IMR-90 (cell line): ENCODE measurements around the gene NXPE4. TPM values are rescaled to one million over a fixed set of nuclear protein-coding genes. Genes with fewer than 3 reads are reported as not detected.

Source experiments
- ATAC-seq: fragments of 200-7000 bp; cut with Tn5 transposase; 2 replicates; pipeline ENCODE4 v1.9.1; 2020; ENCODE audit warnings: low read depth, mild to moderate bottlenecking, moderate library complexity
- BruUV-seq: library from RNA; stranded (reverse); fragments of 400-500 nt; replicated peaks from 2 replicates; lab custom pipeline; 2021; lab: Mats Ljungman, UMichigan
- CTCF ChIA-PET: fragments of 300-600 bp; formaldehyde crosslinking; extraction: SDS; loops from one replicate; lab custom pipeline; 2021; ENCODE audit warnings: antibody characterized with exemption; lab: Yijun Ruan, JAX
- POLR2A ChIA-PET: fragments of 300-600 bp; sonication (Branson Sonifier 250); formaldehyde crosslinking; loops from one replicate; lab custom pipeline; 2022; ENCODE audit warnings: antibody characterized with exemption; ENCODE audit not compliant: unreplicated experiment; lab: Charles Lee
- DNase-seq: peaks from one replicate; pipeline ENCODE4 v3.0.0; 2013
- H2AFZ ChIP-seq: replicated peaks from 2 replicates; pipeline ENCODE3; 2013; ENCODE audit warnings: low read length, mild to moderate bottlenecking; ENCODE audit not compliant: poor library complexity
- H2AK5ac ChIP-seq: 2 replicates; pipeline ENCODE4 v1.6.1; 2013; ENCODE audit warnings: low read depth, low read length, inconsistent platforms
- H2AK9ac ChIP-seq: replicated peaks from 2 replicates; pipeline ENCODE3; 2013; ENCODE audit warnings: mild to moderate bottlenecking, low read depth, low read length, moderate library complexity; ENCODE audit not compliant: poor library complexity
- H2BK120ac ChIP-seq: 2 replicates; pipeline ENCODE4 v1.6.1; 2013; ENCODE audit warnings: low read depth, low read length, inconsistent platforms
- H2BK15ac ChIP-seq: 3 replicates; pipeline ENCODE4 v1.6.1; 2013; ENCODE audit warnings: low read depth, low read length, inconsistent platforms
- H2BK20ac ChIP-seq: 2 replicates; pipeline ENCODE4 v1.6.1; 2013; ENCODE audit warnings: low read depth, mild to moderate bottlenecking, inconsistent platforms, low read length, moderate library complexity
- H2BK5ac ChIP-seq: 2 replicates; pipeline ENCODE4 v1.6.1; 2013; ENCODE audit warnings: mild to moderate bottlenecking, low read depth, low read length, inconsistent platforms; ENCODE audit not compliant: poor library complexity, severe bottlenecking
- H3K14ac ChIP-seq: replicated peaks from 2 replicates; pipeline ENCODE4 v1.6.1; 2013; ENCODE audit warnings: low read depth, low read length, inconsistent platforms
- H3K18ac ChIP-seq: 2 replicates; pipeline ENCODE4 v1.6.1; 2013; ENCODE audit warnings: low read depth, low read length, control low read depth
- H3K23ac ChIP-seq: 2 replicates; pipeline ENCODE4 v1.6.1; 2013; ENCODE audit warnings: low read depth, low read length, inconsistent platforms
- H3K27ac ChIP-seq: 2 replicates; pipeline ENCODE4 v1.5.1; 2013; ENCODE audit warnings: mild to moderate bottlenecking, control low read depth, low read length; ENCODE audit not compliant: insufficient read depth
- H3K27me3 ChIP-seq: 2 replicates; pipeline ENCODE4 v1.6.1; 2013; ENCODE audit warnings: low read length; ENCODE audit not compliant: control insufficient read depth, insufficient read depth
- H3K36me3 ChIP-seq: 2 replicates; pipeline ENCODE4 v1.6.1; 2013; ENCODE audit warnings: low read length, mixed read lengths; ENCODE audit not compliant: control insufficient read depth, insufficient read depth
- H3K4ac ChIP-seq: 2 replicates; pipeline ENCODE4 v1.6.1; 2013; ENCODE audit warnings: low read depth, low read length, inconsistent platforms
- H3K4me1 ChIP-seq: 2 replicates; pipeline ENCODE4 v1.6.1; 2013; ENCODE audit warnings: low read length, mixed read lengths; ENCODE audit not compliant: control insufficient read depth, insufficient read depth
- H3K4me2 ChIP-seq: 2 replicates; pipeline ENCODE4 v1.6.1; 2013; ENCODE audit warnings: low read depth, mild to moderate bottlenecking, control low read depth, low read length, moderate library complexity
- H3K4me3 ChIP-seq: 2 replicates; pipeline ENCODE4 v1.5.1; 2013; ENCODE audit warnings: low read depth, mild to moderate bottlenecking, control low read depth, low read length, moderate library complexity; ENCODE audit not compliant: insufficient read depth
- H3K56ac ChIP-seq: 2 replicates; pipeline ENCODE4 v1.6.1; 2013; ENCODE audit warnings: low read length, inconsistent platforms; ENCODE audit not compliant: insufficient read depth; ENCODE audit errors: extremely low read depth
- H3K79me1 ChIP-seq, 2 experiments: 2 replicates each; pipeline ENCODE4 v1.6.1; 2013; ENCODE audit warnings: low read length in 2 of 2, inconsistent platforms in 1 of 2, low read depth in 1 of 2
- H3K9ac ChIP-seq: 2 replicates; pipeline ENCODE4 v1.6.1; 2013; ENCODE audit warnings: low read depth, low read length, control low read depth
- H3K9me1 ChIP-seq: 2 replicates; pipeline ENCODE4 v1.6.1; 2013; ENCODE audit warnings: low read length, inconsistent platforms; ENCODE audit not compliant: insufficient read depth
- H3K9me3 ChIP-seq: 2 replicates; pipeline ENCODE4 v1.6.1; 2013; ENCODE audit warnings: low read length; ENCODE audit not compliant: control insufficient read depth, insufficient read depth
- H4K20me1 ChIP-seq: 2 replicates; pipeline ENCODE4 v1.6.1; 2013; ENCODE audit warnings: low read length, inconsistent platforms; ENCODE audit not compliant: insufficient read depth
- H4K5ac ChIP-seq: 2 replicates; pipeline ENCODE4 v1.6.1; 2013; ENCODE audit warnings: mild to moderate bottlenecking, low read depth, low read length, control low read depth
- H4K8ac ChIP-seq, 2 experiments: 2 replicates each; pipeline ENCODE4 v1.6.1; 2013; ENCODE audit warnings: low read depth in 2 of 2, low read length in 2 of 2, control low read depth in 1 of 2, inconsistent platforms in 1 of 2
- H4K91ac ChIP-seq: 2 replicates; pipeline ENCODE4 v1.6.1; 2013; ENCODE audit warnings: low read depth, low read length, inconsistent platforms; ENCODE audit not compliant: insufficient read depth
- BHLHE40 ChIP-seq: fragments of 150-350 bp; IDR thresholded peaks from 2 replicates; pipeline ENCODE4 v1.6.1; 2016; ENCODE audit warnings: mild to moderate bottlenecking, low read depth, low read length
- CEBPB ChIP-seq: IDR thresholded peaks from 2 replicates; pipeline ENCODE4 v1.6.1; 2012; ENCODE audit warnings: low read depth, low read length, improper control_type of control experiment
- CHD1 ChIP-seq: IDR thresholded peaks from 2 replicates; pipeline ENCODE4 v1.6.1; 2012; ENCODE audit warnings: low read depth, low read length, improper control_type of control experiment
- CTCF ChIP-seq: conservative IDR thresholded peaks from 2 replicates; pipeline ENCODE4 v1.5.1; 2012; ENCODE audit warnings: mild to moderate bottlenecking, low read depth, low read length, improper control_type of control experiment
- ELK1 ChIP-seq: fragments of 150-350 bp; IDR thresholded peaks from 2 replicates; pipeline ENCODE4 v1.6.1; 2016; ENCODE audit warnings: low read depth, mild to moderate bottlenecking, low read length, moderate library complexity, borderline replicate concordance
- FOS ChIP-seq: fragments of 150-350 bp; IDR thresholded peaks from 2 replicates; pipeline ENCODE4 v1.6.1; 2016; ENCODE audit warnings: low read depth, low read length
- MAFK ChIP-seq: IDR thresholded peaks from 2 replicates; pipeline ENCODE4 v1.6.1; 2012; ENCODE audit warnings: low read depth, low read length, improper control_type of control experiment
- MAZ ChIP-seq: IDR thresholded peaks from 2 replicates; pipeline ENCODE4 v1.6.1; 2012; ENCODE audit warnings: low read depth, mild to moderate bottlenecking, low read length, improper control_type of control experiment, moderate library complexity, borderline replicate concordance
- MXI1 ChIP-seq: IDR thresholded peaks from 2 replicates; pipeline ENCODE4 v1.6.1; 2012; ENCODE audit warnings: low read depth, mild to moderate bottlenecking, low read length, moderate library complexity, borderline replicate concordance
- NFE2L2 ChIP-seq: fragments of 150-350 bp; IDR thresholded peaks from 2 replicates; pipeline ENCODE4 v1.6.1; 2016; ENCODE audit warnings: low read depth, mild to moderate bottlenecking, low read length
- POLR2A ChIP-seq: IDR thresholded peaks from 2 replicates; pipeline ENCODE4 v1.6.1; 2012; ENCODE audit warnings: mild to moderate bottlenecking, low read depth, low read length
- RAD21 ChIP-seq: IDR thresholded peaks from 2 replicates; pipeline ENCODE4 v1.6.1; 2012; ENCODE audit warnings: low read length, improper control_type of control experiment
- RCOR1 ChIP-seq: IDR thresholded peaks from 2 replicates; pipeline ENCODE4 v1.6.1; 2012; ENCODE audit warnings: mild to moderate bottlenecking, low read length, improper control_type of control experiment; ENCODE audit not compliant: insufficient replicate concordance
- RFX5 ChIP-seq: IDR thresholded peaks from 2 replicates; pipeline ENCODE4 v1.8.0; 2012; ENCODE audit warnings: low read depth, mild to moderate bottlenecking, low read length, moderate library complexity
- SMC3 ChIP-seq: fragments of 150-350 bp; IDR thresholded peaks from 2 replicates; pipeline ENCODE4 v1.6.1; 2016; ENCODE audit warnings: low read depth, mild to moderate bottlenecking, antibody characterized with exemption, low read length, moderate library complexity
- USF2 ChIP-seq: fragments of 150-350 bp; IDR thresholded peaks from 2 replicates; pipeline ENCODE4 v1.6.1; 2017; ENCODE audit warnings: mild to moderate bottlenecking, antibody characterized with exemption, low read length, low read depth
- WGBS, 2 experiments: methylation state at CpG; one replicate each; pipeline versions ENCODE4 v1.1.5 to v1.1.7; 2013; ENCODE audit warnings: missing lambda C conversion rate in 2 of 2; ENCODE audit not compliant: insufficient read length in 1 of 2; ENCODE audit errors: extremely low coverage in 2 of 2; 5-methylcytosine and 5-hydroxymethylcytosine counted together
- dilution Hi-C: fragments of 300-500 bp; cut with HindIII; formaldehyde crosslinking; loops from one replicate; pipeline ENCODE4 v1.14.3; 2018; ENCODE audit warnings: low sequenced_read_pairs; ENCODE audit not compliant: unreplicated experiment
- in situ Hi-C: fragments of 300-500 bp; cut with MboI; formaldehyde crosslinking; loops from 3 replicates; pipeline ENCODE4 v1.14.3; 2019; ENCODE audit warnings: low sequenced_read_pairs, inconsistent platforms, mixed read lengths
- intact Hi-C: fragments of 100-400 bp; cut with micrococcal nuclease; formaldehyde crosslinking; loops from 2 replicates; pipeline ENCODE4 v1.10.0; 2022
- polyA plus RNA-seq, 3 experiments: library from polyadenylated mRNA; depleted of rRNA; stranded (reverse); fragments of >200 nt; gene quantifications; 2 replicates each; pipeline ENCODE4 v1.2.3, GENCODE V29; 2012; ENCODE audit warnings: low replicate concordance in 1 of 3
- total RNA-seq: library from RNA; depleted of rRNA; stranded (reverse); fragments of >200 nt; gene quantifications from 2 replicates; pipeline ENCODE4 v1.2.3, GENCODE V29; 2012

NXPE4 gene
- total and polyA plus RNA-seq, 2 of the 4 experiments (the other 2 are of a cell fraction): not detected

GRCh38 chr11:114522818-114523217 is 72.8 kb downstream of the NXPE4 start:
- WGBS, 2 experiments: 10% methylated on average over 1 of the region's 2 CpGs; no CpG with 5 or more reads in 1 of the 2 experiments
- H3K4me2 ChIP-seq: no peak overlapping the region
- H4K5ac ChIP-seq: no peak overlapping the region
- H3K27me3 ChIP-seq: no peaks in the 10 kb centered on the region
- no peak overlapping the region for H3K56ac ChIP-seq
- ChIA-PET POLR2A (no interaction called here), CTCF (no interaction called here)
- H3K23ac ChIP-seq: no peak overlapping the region
- H3K4me1 ChIP-seq: no peaks in the 10 kb centered on the region
- peaks cover 2% of the 10 kb centered on the region; the same call in 1 of the 2 replicates for H3K9me3 ChIP-seq
- no peak overlapping the region for H3K4ac ChIP-seq
- no peak overlapping the region for H2BK120ac ChIP-seq
- H2BK5ac ChIP-seq: no peak overlapping the region
- H3K27ac ChIP-seq: no peak overlapping the region
- no peak for TF ChIP-seq SMC3
- no peak for TF ChIP-seq ELK1
- TF ChIP-seq USF2: no peak
- TF ChIP-seq CHD1: no peak
- no peak for TF ChIP-seq RCOR1
- no peak for TF ChIP-seq CEBPB
- TF ChIP-seq RAD21: no peak
- no peak for TF ChIP-seq MAFK
- no peak for TF ChIP-seq POLR2A
- TF ChIP-seq BHLHE40: no peak
- no peak for TF ChIP-seq MAZ
- no peak for TF ChIP-seq MXI1
- TF ChIP-seq CTCF: no peak
- no peak for TF ChIP-seq NFE2L2
- no peak for TF ChIP-seq RFX5
- TF ChIP-seq FOS: no peak
- H2AFZ ChIP-seq: no peak overlapping the region
- no peaks in the 10 kb centered on the region for H3K9me1 ChIP-seq
- in situ Hi-C loops: no loop called here
- BruUV-seq: no TSS peak
- DNase-seq (no peak), ATAC-seq (no peak)
- intact Hi-C loops: no loop called here
- no peaks in the 10 kb centered on the region for H3K36me3 ChIP-seq
- no peaks in the 10 kb centered on the region for H3K79me1 ChIP-seq
- H3K4me3 ChIP-seq: no peak overlapping the region
- H2BK20ac ChIP-seq: no peak overlapping the region
- no peak overlapping the region for H3K14ac ChIP-seq
- H2AK9ac ChIP-seq: no peak overlapping the region
- H4K91ac ChIP-seq: no peak overlapping the region
- no peak overlapping the region for H3K9ac ChIP-seq
- no peak overlapping the region for H2BK15ac ChIP-seq
- H4K8ac ChIP-seq: no peak overlapping the region
- H4K20me1 ChIP-seq: no peaks in the 10 kb centered on the region
- dilution Hi-C loops: no loop called here
- H3K18ac ChIP-seq: no peak overlapping the region
- H2AK5ac ChIP-seq: no peak overlapping the region
